HEK293 (cell line): Measurements from ENCODE around the gene ANKRD33B.
"Not testable (repeated sequence)": the region's sequence is repeated elsewhere in the genome, so short reads cannot be mapped to it uniquely, and the experiment has no call there.

Experiments
- CTCF ChIA-PET: fragments of 350-600 bp; formaldehyde crosslinking; extraction: SDS; loops from one replicate; lab custom pipeline; 2021; ENCODE audit warnings: antibody characterized with exemption; lab: Yijun Ruan, JAX
- POLR2A ChIA-PET: fragments of 300-600 bp; formaldehyde crosslinking; extraction: SDS; loops from one replicate; lab custom pipeline; 2020; ENCODE audit warnings: antibody characterized with exemption, inconsistent platforms; lab: Yijun Ruan, JAX
- H3K27ac ChIP-seq: fragments of 200-500 bp; sonication (Bioruptor generic); 2 replicates; pipeline ENCODE4 v1.5.1; 2014; ENCODE audit warnings: low read depth, low read length, control low read depth, inconsistent platforms; ENCODE audit errors: extremely low read depth
- H3K36me3 ChIP-seq, 2 experiments: fragments of 200-500 bp in 1 of 2; sonication (Bioruptor generic) in 1 of 2; 1 replicate in 1 of 2; 2 replicates in 1 of 2; pipeline ENCODE4 v1.5.1; 2014 to 2017; ENCODE audit warnings: inconsistent platforms in 2 of 2, low read length in 2 of 2; ENCODE audit not compliant: control insufficient read depth in 2 of 2, insufficient read depth in 1 of 2
- H3K4me1 ChIP-seq: fragments of 200-500 bp; sonication (Bioruptor generic); 2 replicates; pipeline ENCODE4 v1.5.1; 2014; ENCODE audit warnings: mild to moderate bottlenecking, low read length, inconsistent platforms; ENCODE audit not compliant: control insufficient read depth, insufficient read depth
- H3K4me3 ChIP-seq: 2 replicates; pipeline ENCODE4 v1.5.1; 2011; ENCODE audit warnings: low read depth, mild to moderate bottlenecking, control low read depth, low read length, moderate library complexity
- H3K9me3 ChIP-seq: fragments of 200-500 bp; sonication (Bioruptor generic); 2 replicates; pipeline ENCODE4 v1.5.1; 2014; ENCODE audit warnings: low read depth, low read length, inconsistent platforms; ENCODE audit not compliant: control insufficient read depth, insufficient read depth
- CTCF ChIP-seq: fragments of 450-650 bp; formaldehyde crosslinking; IDR thresholded peaks from 2 replicates; pipeline ENCODE4 v1.5.1; 2016; ENCODE audit warnings: missing biosample characterization, missing genetic modification characterization
- EGR2 ChIP-seq: fragments of 450-650 bp; formaldehyde crosslinking; IDR thresholded peaks from 2 replicates; pipeline ENCODE4 v1.5.1; 2016; ENCODE audit warnings: low read depth, missing biosample characterization, missing genetic modification characterization
- ZBTB6 ChIP-seq: fragments of 450-650 bp; formaldehyde crosslinking; IDR thresholded peaks from 2 replicates; pipeline ENCODE4 v1.5.1; 2017; ENCODE audit warnings: missing biosample characterization, missing genetic modification characterization
- ZBTB8A ChIP-seq: fragments of 450-650 bp; formaldehyde crosslinking; IDR thresholded peaks from 2 replicates; pipeline ENCODE4 v1.5.1; 2016; ENCODE audit warnings: missing biosample characterization, missing genetic modification characterization
- ZEB2 ChIP-seq: fragments of 450-650 bp; formaldehyde crosslinking; IDR thresholded peaks from 2 replicates; pipeline ENCODE4 v1.5.1; 2016; ENCODE audit warnings: missing biosample characterization, missing genetic modification characterization
- ZFHX2 ChIP-seq: fragments of 450-650 bp; formaldehyde crosslinking; conservative IDR thresholded peaks from 2 replicates; pipeline ENCODE4 v1.5.1; 2016; ENCODE audit warnings: missing biosample characterization, missing genetic modification characterization
- ZFP3 ChIP-seq: fragments of 450-650 bp; formaldehyde crosslinking; IDR thresholded peaks from 2 replicates; pipeline ENCODE4 v1.5.1; 2016; ENCODE audit warnings: low read depth, missing biosample characterization, missing genetic modification characterization
- ZIC2 ChIP-seq: fragments of 450-650 bp; formaldehyde crosslinking; IDR thresholded peaks from 2 replicates; pipeline ENCODE4 v1.5.1; 2016; ENCODE audit warnings: missing biosample characterization, missing genetic modification characterization
- ZNF121 ChIP-seq: fragments of 450-650 bp; formaldehyde crosslinking; IDR thresholded peaks from 2 replicates; pipeline ENCODE4 v1.5.1; 2016; ENCODE audit warnings: missing biosample characterization, missing genetic modification characterization
- ZNF140 ChIP-seq: fragments of 450-650 bp; formaldehyde crosslinking; IDR thresholded peaks from 2 replicates; pipeline ENCODE4 v1.5.1; 2016; ENCODE audit warnings: missing biosample characterization, missing genetic modification characterization
- ZNF18 ChIP-seq: fragments of 450-650 bp; formaldehyde crosslinking; IDR thresholded peaks from 2 replicates; pipeline ENCODE4 v1.5.1; 2016; ENCODE audit warnings: missing biosample characterization, missing genetic modification characterization
- ZNF214 ChIP-seq: fragments of 450-650 bp; formaldehyde crosslinking; IDR thresholded peaks from 2 replicates; pipeline ENCODE4 v1.5.1; 2017; ENCODE audit warnings: missing biosample characterization, mild to moderate bottlenecking, missing genetic modification characterization, borderline replicate concordance
- ZNF423 ChIP-seq: fragments of 450-650 bp; formaldehyde crosslinking; IDR thresholded peaks from 2 replicates; pipeline ENCODE4 v1.5.1; 2016; ENCODE audit warnings: missing biosample characterization, missing genetic modification characterization
- ZNF426 ChIP-seq: fragments of 450-650 bp; formaldehyde crosslinking; IDR thresholded peaks from 2 replicates; pipeline ENCODE4 v1.5.1; 2017; ENCODE audit warnings: missing biosample characterization, missing genetic modification characterization, mild to moderate bottlenecking, inconsistent platforms, moderate library complexity
- ZNF510 ChIP-seq: fragments of 450-650 bp; formaldehyde crosslinking; IDR thresholded peaks from 2 replicates; pipeline ENCODE4 v1.5.1; 2018; ENCODE audit warnings: mild to moderate bottlenecking, missing genetic modification characterization, missing biosample characterization; ENCODE audit not compliant: insufficient replicate concordance
- ZNF530 ChIP-seq: fragments of 450-650 bp; formaldehyde crosslinking; IDR thresholded peaks from 2 replicates; pipeline ENCODE4 v1.5.1; 2016; ENCODE audit warnings: low read depth, missing biosample characterization, missing genetic modification characterization
- ZNF600 ChIP-seq: fragments of 450-650 bp; formaldehyde crosslinking; IDR thresholded peaks from 2 replicates; pipeline ENCODE4 v1.5.1; 2016; ENCODE audit warnings: missing biosample characterization, missing genetic modification characterization
- ZNF654 ChIP-seq: fragments of 450-650 bp; formaldehyde crosslinking; IDR thresholded peaks from 2 replicates; pipeline ENCODE4 v1.5.1; 2016; ENCODE audit warnings: low read depth, missing biosample characterization, missing genetic modification characterization
- ZNF664 ChIP-seq: fragments of 450-650 bp; formaldehyde crosslinking; IDR thresholded peaks from 2 replicates; pipeline ENCODE4 v1.5.1; 2016; ENCODE audit warnings: missing biosample characterization, missing genetic modification characterization
- ZNF792 ChIP-seq: fragments of 450-650 bp; formaldehyde crosslinking; IDR thresholded peaks from 2 replicates; pipeline ENCODE4 v1.5.1; 2016; ENCODE audit warnings: missing biosample characterization, missing genetic modification characterization
- ZSCAN23 ChIP-seq: fragments of 450-650 bp; formaldehyde crosslinking; IDR thresholded peaks from 2 replicates; pipeline ENCODE4 v1.5.1; 2016; ENCODE audit warnings: missing biosample characterization, missing genetic modification characterization

The ANKRD33B gene

DNA sequence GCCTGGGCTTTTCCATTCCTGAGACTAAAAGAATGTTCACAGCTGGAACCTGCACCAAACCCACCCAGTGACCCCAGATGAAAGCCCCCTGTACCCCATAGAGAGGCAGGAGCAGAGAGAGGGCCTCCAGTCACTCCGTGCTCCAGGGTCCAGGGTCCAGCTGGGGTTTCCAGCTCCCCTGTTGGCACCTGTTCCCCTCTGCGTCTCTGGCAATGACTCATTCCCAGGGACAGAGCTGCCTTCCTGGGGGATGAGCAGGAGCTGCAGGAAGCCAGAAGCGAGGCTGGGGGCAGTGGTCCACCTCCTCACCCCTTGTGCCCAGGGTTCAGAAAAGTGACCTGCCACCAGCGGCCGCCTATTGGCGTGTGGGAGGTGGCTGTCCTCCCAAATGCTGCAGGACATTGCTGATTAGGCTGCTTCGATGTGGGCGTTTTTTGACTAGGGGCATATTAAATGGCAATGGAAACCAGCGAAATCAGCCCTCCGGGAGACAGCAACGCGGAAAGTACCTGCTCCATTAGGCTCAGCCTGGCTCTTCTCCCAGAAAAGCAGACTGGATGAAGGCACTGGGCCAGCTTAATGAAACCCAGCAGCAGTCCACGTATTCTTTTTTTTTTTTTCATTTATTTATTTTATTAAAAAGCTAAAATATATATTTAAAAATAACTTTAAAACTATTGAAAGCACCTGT, 99.8 kb downstream of the ANKRD33B start (continued):
- TF ChIP-seq ZNF18 (tag by site-specific recombination) (no peak), CTCF (tag by site-specific recombination) (no peak), ZBTB8A (tag by site-specific recombination) (no peak), ZFHX2 (peak; percentile 31; the same call in 1 of the 2 replicates), ZBTB6 (tag by site-specific recombination) (no peak), ZFP3 (tag by site-specific recombination) (no peak), EGR2 (tag by site-specific recombination) (peak; percentile 36), ZNF792 (tag by site-specific recombination) (no peak), ZNF423 (no peak), ZNF140 (tag by site-specific recombination) (no peak), ZNF121 (no peak), ZIC2 (tag by site-specific recombination) (peak; percentile 51)

DNA sequence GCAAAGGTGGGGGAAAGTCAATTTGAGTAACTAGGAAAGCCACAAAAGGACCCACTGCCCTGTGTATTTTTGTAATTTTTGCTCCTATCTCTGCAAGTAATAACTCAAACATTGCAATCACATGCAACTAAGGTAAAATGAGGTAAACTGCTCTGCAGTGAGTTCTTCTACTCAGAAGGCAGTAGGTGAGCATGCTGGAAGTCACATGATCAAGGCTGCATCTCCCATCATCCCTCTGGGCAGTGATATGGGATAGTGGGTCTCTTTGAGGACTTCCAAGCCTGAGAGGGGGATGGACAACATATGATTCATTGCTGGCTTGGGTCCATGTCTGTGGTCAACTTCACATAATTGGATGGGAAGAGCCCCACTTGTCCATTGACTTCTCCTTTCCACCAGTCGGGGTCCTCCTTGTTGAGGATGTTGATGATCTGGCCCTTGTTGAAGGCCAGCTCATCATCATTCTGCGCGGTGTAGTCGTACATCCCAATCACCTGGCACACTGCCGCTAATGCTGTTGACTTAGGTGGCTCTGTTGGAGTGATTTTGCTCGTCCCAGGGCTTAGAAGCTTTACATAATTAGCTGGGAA, 100.4 kb downstream of the ANKRD33B start:
- CTCF ChIA-PET: interaction anchor here (0.6 to 1.9 kb wide), 4 partner anchors 22 to 212 kb away, joined by 3 to 6 read pairs (median 4); no protein-coding TSS in a partner anchor
- H3K4me1 ChIP-seq, POLR2A ChIA-PET, H3K27ac ChIP-seq, H3K4me3 ChIP-seq, H3K36me3 ChIP-seq, H3K9me3 ChIP-seq: not testable (repeated sequence)
- TF ChIP-seq ZNF214: peak; percentile 94

- ChIA-PET POLR2A (no interaction called here), CTCF (interaction anchor here (0.7 to 1.9 kb wide), 3 partner anchors 38 to 213 kb away, joined by 3 to 6 read pairs (median 3); no protein-coding TSS in a partner anchor)
- no peak overlapping the region for H3K4me3 ChIP-seq
- no peaks in the 10 kb centered on the region for H3K4me1 ChIP-seq
- no peak overlapping the region for H3K27ac ChIP-seq
- no peaks in the 10 kb centered on the region for H3K9me3 ChIP-seq
- no peaks in the 10 kb centered on the region for H3K36me3 ChIP-seq
- TF ChIP-seq ZNF530 (tag by site-specific recombination) (no peak), ZNF664 (no peak), ZSCAN23 (tag by site-specific recombination) (no peak), ZNF600 (no peak), ZNF121 (no peak), ZIC2 (tag by site-specific recombination) (no peak), ZNF510 (tag by site-specific recombination) (no peak), ZFP3 (tag by site-specific recombination) (no peak), ZNF792 (tag by site-specific recombination) (no peak), ZEB2 (no peak), ZNF654 (tag by site-specific recombination) (no peak), ZNF426 (no peak)
Observed at GRCh38 chr5:10665799-10666198, 101.9 kb downstream of the ANKRD33B start.
